Measurements from ENCODE around the gene GZF1. TPM values are rescaled to one million over a fixed set of nuclear protein-coding genes. Genes with fewer than 3 reads are reported as not detected.

GZF1 gene
- polyA plus RNA-seq (ENCODE audit: low read depth in 6 of 6): 1 to 10 TPM in 5 of 6 donors, not detected in 1; 2.3 to 3.5 (median 3.1) TPM

DNA sequence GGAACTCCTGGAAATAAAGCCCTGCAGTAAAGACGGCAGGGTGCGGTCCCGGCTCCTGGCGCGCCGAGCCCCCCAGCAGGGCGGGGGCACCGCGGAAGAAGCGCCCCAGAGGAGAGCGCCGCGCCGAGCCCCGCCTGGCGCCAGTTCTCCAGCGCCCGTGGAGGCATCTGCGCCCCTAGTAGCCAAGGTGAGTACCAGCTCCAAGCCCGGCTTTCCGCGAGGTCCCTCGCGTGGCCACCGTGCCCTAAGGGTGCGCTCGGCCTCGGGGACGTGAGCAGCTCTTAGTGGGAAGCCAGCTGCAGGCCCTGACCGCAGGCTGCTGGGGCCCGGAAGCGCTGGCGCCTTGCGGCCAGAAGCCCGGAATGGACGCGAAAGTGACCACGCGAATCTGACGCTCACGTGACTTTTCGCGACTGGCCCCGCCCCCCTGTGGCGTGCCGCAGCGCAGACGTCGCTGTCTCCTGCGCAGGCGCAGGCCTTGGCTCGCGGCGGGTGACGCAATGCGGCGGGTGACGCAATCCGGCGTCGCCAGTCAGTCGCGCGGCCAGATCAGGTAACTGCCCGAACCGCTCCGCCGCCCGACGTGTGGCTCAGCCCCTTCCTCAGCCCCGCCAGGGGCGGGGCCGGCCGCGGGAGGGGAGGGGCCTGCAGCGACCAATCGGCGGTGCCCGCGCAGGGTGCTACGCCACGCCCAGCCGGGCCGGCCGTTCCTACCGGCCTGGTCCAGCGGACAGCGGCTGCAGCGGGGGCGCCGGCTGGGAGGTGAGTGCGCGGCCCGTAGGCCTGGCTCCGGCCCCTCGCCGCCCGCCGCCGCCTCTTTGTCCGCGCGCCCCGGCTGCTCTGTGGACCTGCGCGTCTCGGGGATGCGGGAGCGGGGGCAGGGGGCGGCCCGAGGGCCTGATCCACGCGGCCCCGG, at the start of gene GZF1:
TSS of gene GZF1 (plus strand) at position 707 of the 916 bp plus-strand sequence. CDS start 2,202 bp downstream, outside the sequence.
- peak; percentile 99 for DNase-seq
- Mint-ChIP-seq H3K27ac (peak within 1 kb of the TSS; percentile 93 to 98 (median 97)), H3K27me3 (no peaks in the 10 kb centered on the region), H3K4me1 (peaks cover 31 to 55% (median 41%) of the 10 kb centered on the region in 3 donors), H3K4me3 (peak within 1 kb of the TSS; percentile 90 to 97 (median 94)), H3K36me3 (peaks cover 9 to 10% of the 10 kb centered on the region in 2 donors), H3K9me3 (no peaks in the 10 kb centered on the region)
- ATAC-seq (ENCODE audit: low read depth in 2 of 2): peak; percentile 66 to 69

DNA sequence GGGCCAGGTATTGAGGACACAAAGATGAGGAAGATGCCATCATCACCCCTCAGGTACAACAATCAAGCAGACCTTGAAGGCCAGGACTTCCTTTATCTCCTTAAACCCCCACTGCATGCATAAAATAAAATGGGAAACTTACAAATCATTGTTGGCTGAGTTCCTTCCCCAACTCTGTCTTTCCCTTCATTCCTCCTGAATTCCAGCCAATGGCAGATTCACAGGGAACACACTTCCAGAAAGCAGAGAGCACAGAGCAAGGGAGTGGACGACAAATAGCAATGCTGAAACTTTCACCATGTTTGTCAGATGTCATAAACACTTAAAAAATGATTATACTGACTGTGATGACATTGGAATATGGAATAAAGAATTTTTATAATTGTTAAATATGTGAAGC, 48.7 kb upstream of the GZF1 start:
- H3K27me3 Mint-ChIP-seq: peaks cover 0 to 44% (median 28%) of the 10 kb centered on the region in 3 donors
- H3K27ac Mint-ChIP-seq: no peak overlapping the region
- DNase-seq (no peak), ATAC-seq (ENCODE audit: low read depth in 2 of 2) (no peak)
- H3K4me3 Mint-ChIP-seq: peak overlapping the region in 1 of 8 donors; percentile 39
- H3K4me1 Mint-ChIP-seq: peaks cover 0 to 2% (median 0%) of the 10 kb centered on the region in 3 donors
- H3K36me3 Mint-ChIP-seq: no peaks in the 10 kb centered on the region
- peaks cover 0 to 3% (median 0%) of the 10 kb centered on the region in 7 donors for H3K9me3 Mint-ChIP-seq

- Mint-ChIP-seq H3K4me3 (peak overlapping the region in 1 of 8 donors; percentile 5), H3K27ac (no peak overlapping the region), H3K36me3 (no peaks in the 10 kb centered on the region)
Observed at GRCh38 chr20:23314699-23315098, 47.3 kb upstream of the GZF1 start.

DNA sequence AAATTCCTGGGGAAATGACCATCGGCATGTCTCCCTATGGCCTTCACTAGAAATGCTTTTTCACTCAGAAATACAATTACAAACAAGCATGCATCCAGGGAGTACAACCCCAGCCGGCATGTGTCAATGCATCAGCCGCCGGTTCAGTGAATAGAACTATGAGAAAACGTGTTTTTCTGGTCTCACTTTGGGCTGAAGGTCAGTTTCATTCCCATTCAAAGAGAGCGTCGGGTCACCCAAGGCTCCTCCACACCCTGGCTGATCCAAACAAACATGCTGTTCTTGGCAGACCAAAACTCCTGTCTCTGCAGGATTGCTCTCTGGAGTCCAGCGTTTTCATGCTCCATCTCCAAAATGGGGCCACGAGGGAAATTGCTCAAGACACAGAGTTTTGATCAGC, 46.9 kb upstream of the GZF1 start:
- H3K27ac Mint-ChIP-seq: no peak overlapping the region
- no peak for DNase-seq

More at GRCh38 chr20:23314699-23315098, 47.3 kb upstream of the GZF1 start:
- Mint-ChIP-seq H3K27me3 (peaks cover 0 to 39% (median 35%) of the 10 kb centered on the region in 3 donors), H3K9me3 (peaks cover 0 to 3% (median 0%) of the 10 kb centered on the region in 7 donors), H3K4me1 (no peaks in the 10 kb centered on the region)
- DNase-seq: no peak
- no peak for ATAC-seq (ENCODE audit: low read depth in 2 of 2)

DNA sequence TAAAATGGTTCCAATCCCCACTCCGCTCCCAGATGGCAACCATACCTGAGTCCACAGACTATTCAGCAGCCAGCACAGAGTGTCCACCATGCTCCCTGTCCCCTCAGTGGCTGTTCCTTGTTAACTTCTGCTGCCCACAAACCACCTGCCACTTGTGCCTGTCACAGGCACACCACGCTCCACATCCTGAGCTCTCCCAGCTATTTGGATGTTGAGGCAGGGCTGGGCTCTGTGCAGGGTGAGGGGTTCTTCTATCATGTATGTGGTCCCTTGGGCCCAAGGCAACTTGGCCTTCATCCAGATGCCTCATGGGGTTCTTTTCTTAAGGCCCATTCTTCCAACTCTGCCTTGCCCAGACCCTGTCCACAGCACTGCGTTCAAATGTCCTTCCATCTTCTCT, 45.4 kb upstream of the GZF1 start:
- Mint-ChIP-seq H3K4me1 (no peaks in the 10 kb centered on the region), H3K27ac (no peak overlapping the region), H3K4me3 (no peak overlapping the region), H3K9me3 (peaks cover 0 to 6% (median 0%) of the 10 kb centered on the region in 7 donors), H3K27me3 (peaks cover 0 to 27% (median 26%) of the 10 kb centered on the region in 3 donors), H3K36me3 (peaks cover 0 to 10% of the 10 kb centered on the region in 2 donors)
- ATAC-seq (ENCODE audit: low read depth in 2 of 2): no peak
- DNase-seq: no peak

More for the DNA sequence above, 46.9 kb upstream of the GZF1 start:
- H3K9me3 Mint-ChIP-seq: peaks cover 0 to 3% (median 0%) of the 10 kb centered on the region in 7 donors
- no peaks in the 10 kb centered on the region for H3K36me3 Mint-ChIP-seq
- no peaks in the 10 kb centered on the region for H3K4me1 Mint-ChIP-seq
- ATAC-seq (ENCODE audit: low read depth in 2 of 2): no peak
- H3K4me3 Mint-ChIP-seq: no peak overlapping the region
- H3K27me3 Mint-ChIP-seq: peaks cover 0 to 35% (median 31%) of the 10 kb centered on the region in 3 donors

GRCh38 chr20:23317081-23317480, 44.9 kb upstream of the GZF1 start:
- ATAC-seq (ENCODE audit: low read depth in 2 of 2): no peak
- peaks cover 0 to 26% (median 23%) of the 10 kb centered on the region in 3 donors for H3K27me3 Mint-ChIP-seq
- H3K9me3 Mint-ChIP-seq: peaks cover 0 to 6% (median 0%) of the 10 kb centered on the region in 7 donors
- H3K4me3 Mint-ChIP-seq: no peak overlapping the region
- no peaks in the 10 kb centered on the region for H3K4me1 Mint-ChIP-seq
- H3K27ac Mint-ChIP-seq: peak overlapping the region in 1 of 6 donors; percentile 34
- no peak for DNase-seq
- H3K36me3 Mint-ChIP-seq: peaks cover 0 to 10% of the 10 kb centered on the region in 2 donors

- peaks cover 0 to 26% (median 18%) of the 10 kb centered on the region in 3 donors for H3K27me3 Mint-ChIP-seq
- ATAC-seq (ENCODE audit: low read depth in 2 of 2) (no peak), DNase-seq (no peak)
- H3K4me3 Mint-ChIP-seq: peak overlapping the region in 2 of 8 donors; percentile 23 to 30
- H3K36me3 Mint-ChIP-seq: peaks cover 0 to 10% of the 10 kb centered on the region in 2 donors
- H3K9me3 Mint-ChIP-seq: peaks cover 0 to 6% (median 0%) of the 10 kb centered on the region in 7 donors
- no peak overlapping the region for H3K27ac Mint-ChIP-seq
- no peaks in the 10 kb centered on the region for H3K4me1 Mint-ChIP-seq
Observed at GRCh38 chr20:23318347-23318746, 43.6 kb upstream of the GZF1 start.

GRCh38 chr20:23320317-23320716, 41.7 kb upstream of the GZF1 start:
- H3K9me3 Mint-ChIP-seq: peaks cover 0 to 6% (median 0%) of the 10 kb centered on the region in 7 donors
- no peak overlapping the region for H3K4me3 Mint-ChIP-seq
- H3K36me3 Mint-ChIP-seq: peaks cover 0 to 10% of the 10 kb centered on the region in 2 donors
- H3K4me1 Mint-ChIP-seq: no peaks in the 10 kb centered on the region
- DNase-seq (no peak), ATAC-seq (ENCODE audit: low read depth in 2 of 2) (no peak)
- H3K27ac Mint-ChIP-seq: no peak overlapping the region
- peaks cover 4 to 26% (median 20%) of the 10 kb centered on the region in 3 donors for H3K27me3 Mint-ChIP-seq

DNA sequence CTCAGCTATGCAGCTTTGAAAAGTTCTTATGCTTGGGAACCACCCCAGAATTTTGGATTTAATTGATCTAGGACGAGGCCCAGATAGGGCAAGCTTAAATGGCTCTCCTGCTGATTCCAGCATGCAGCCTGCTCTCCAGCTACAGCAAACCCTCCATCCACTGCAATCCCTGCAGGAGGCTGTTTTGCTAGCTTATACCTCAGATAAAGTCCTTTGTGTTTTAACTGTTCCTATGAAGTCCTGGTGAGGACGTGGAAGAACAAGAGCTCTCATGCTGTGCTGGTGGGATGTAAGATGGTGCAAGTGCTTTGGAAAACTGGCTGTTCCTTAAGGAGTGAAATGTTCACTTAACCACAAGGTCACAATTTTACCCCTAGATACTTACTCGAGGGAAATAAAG, 36.9 kb upstream of the GZF1 start:
- ATAC-seq (ENCODE audit: low read depth in 2 of 2) (no peak), DNase-seq (no peak)
- Mint-ChIP-seq H3K4me1 (no peaks in the 10 kb centered on the region), H3K36me3 (peaks cover 0 to 10% of the 10 kb centered on the region in 2 donors), H3K9me3 (peaks cover 0 to 9% (median 0%) of the 10 kb centered on the region in 7 donors), H3K27ac (no peak overlapping the region), H3K4me3 (no peak overlapping the region), H3K27me3 (peaks cover 4 to 13% (median 11%) of the 10 kb centered on the region in 3 donors)

DNA sequence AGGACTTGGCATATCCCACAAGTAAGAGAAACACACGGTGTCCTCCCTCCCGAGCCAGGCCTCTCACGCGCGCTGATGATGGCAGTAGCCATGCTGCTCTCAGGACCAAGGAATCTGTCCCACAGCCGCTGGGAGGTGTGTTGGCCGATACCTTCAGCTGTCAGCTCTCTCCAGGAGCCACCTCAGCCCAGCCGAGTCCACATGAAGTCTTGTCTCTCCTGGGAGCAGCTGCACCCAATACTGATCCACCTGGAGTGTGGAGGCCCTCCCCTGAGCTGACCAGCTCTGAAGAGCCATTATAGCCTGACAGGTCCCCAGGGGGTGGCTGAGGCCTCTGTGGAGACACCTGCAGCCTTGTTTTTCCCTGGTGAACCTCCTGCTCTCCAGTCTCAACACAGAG, 35.2 kb upstream of the GZF1 start:
- no peak for ATAC-seq (ENCODE audit: low read depth in 2 of 2)
- peaks cover under 1 to 7% (median 4%) of the 10 kb centered on the region in 3 donors for H3K4me1 Mint-ChIP-seq
- no peak overlapping the region for H3K27ac Mint-ChIP-seq
- no peaks in the 10 kb centered on the region for H3K36me3 Mint-ChIP-seq
- no peak for DNase-seq
- H3K4me3 Mint-ChIP-seq: no peak overlapping the region
- H3K27me3 Mint-ChIP-seq: peaks cover under 1 to 5% (median 4%) of the 10 kb centered on the region in 3 donors
- peaks cover 0 to 6% (median 0%) of the 10 kb centered on the region in 7 donors for H3K9me3 Mint-ChIP-seq

DNA sequence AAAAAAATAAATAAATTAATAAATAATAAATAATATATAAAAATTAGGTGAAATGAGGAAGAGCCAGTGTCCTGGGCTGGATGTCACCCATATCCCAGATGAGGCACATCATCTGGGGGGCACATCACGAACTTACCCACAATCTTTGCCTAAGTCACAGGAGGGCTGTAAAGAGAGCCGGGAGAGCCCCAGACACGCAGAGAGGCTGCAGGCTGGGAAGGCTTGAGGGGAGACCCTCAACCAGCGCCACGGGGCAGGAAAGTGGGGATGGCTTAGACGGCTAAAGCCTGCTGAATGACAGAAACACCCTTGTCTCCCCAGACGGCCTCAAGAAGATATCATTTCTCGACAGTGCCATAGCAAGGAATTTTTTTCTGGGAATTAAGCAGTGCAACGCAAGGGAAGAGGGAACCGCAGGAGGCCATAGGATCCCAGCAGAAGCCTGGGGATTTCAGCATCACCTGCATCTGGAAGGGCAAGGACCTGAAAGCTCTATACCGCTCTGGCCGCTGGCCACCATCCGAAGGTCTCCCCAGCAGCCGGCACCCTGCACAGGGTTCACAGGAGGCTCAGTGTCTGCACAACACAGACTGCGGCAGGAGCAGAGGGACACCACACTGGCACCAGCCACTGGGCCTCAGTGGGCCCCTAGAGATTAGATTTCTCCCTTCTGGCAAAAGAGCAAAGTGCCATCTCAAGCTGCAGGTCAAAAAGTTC, 34.2 kb upstream of the GZF1 start:
- peaks cover 0 to 5% (median 4%) of the 10 kb centered on the region in 3 donors for H3K27me3 Mint-ChIP-seq
- ATAC-seq (ENCODE audit: low read depth in 2 of 2): no peak
- peaks cover 0 to 6% (median 0%) of the 10 kb centered on the region in 7 donors for H3K9me3 Mint-ChIP-seq
- peaks cover 8 to 15% (median 14%) of the 10 kb centered on the region in 3 donors for H3K4me1 Mint-ChIP-seq
- no peak overlapping the region for H3K27ac Mint-ChIP-seq
- no peak for DNase-seq
- H3K36me3 Mint-ChIP-seq: no peaks in the 10 kb centered on the region
- H3K4me3 Mint-ChIP-seq: no peak overlapping the region

DNA sequence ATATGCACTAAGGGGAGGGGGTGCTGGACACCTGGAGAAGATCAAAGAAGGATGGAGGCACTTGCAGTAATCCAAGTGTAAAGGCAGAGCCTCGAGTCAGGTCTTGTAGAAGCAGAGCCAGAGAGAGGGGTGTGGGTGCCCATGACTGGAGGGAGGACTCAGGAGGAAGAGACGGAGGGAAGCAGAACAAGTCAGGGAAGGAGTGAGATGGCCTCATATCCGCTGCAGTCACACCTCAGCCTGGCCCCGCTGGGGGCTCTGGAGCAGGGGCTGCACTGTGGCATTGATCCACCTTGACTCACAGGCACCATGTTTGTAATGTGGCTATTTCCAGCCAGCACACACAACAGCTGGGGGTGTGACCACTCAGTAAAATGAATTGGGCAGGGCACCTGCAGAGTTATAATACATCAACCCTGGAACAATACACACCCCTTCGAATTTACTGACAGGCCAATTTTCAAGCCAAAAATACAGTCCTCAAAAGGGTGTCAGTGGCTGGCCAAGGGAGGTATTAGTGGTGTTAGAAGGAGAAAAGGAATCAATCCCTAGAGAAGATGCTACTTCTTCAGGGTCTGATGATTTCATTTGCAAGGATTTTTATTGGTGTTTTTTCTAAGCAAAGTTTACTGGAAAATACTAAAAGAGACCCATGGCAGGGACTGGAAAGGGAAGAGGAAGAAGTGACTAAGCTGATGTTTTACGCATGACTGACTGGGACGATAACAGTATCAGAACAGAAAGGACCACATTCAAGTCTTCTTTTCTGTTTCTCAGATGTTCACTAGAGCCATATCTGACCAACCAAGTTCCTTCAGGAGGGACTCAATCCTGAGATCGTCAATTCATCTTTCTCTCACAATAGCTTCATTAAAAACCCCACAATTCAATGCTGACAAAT, 30.3 kb upstream of the GZF1 start:
- Mint-ChIP-seq H3K4me1 (peaks cover 8 to 25% (median 20%) of the 10 kb centered on the region in 3 donors), H3K9me3 (peaks cover 0 to 6% (median 0%) of the 10 kb centered on the region in 7 donors), H3K4me3 (peak overlapping the region in 1 of 8 donors; percentile 52), H3K27me3 (no peaks in the 10 kb centered on the region), H3K36me3 (no peaks in the 10 kb centered on the region), H3K27ac (peak overlapping the region in 4 of 6 donors; percentile 8 to 52 (median 34))
- peak in 1 of 2 donors; percentile 35 for ATAC-seq (ENCODE audit: low read depth in 2 of 2)
- no peak for DNase-seq
